Large intestine (tissue), 3 donors: ENCODE data around the gene C11orf68. TPM values are rescaled to one million over a fixed set of nuclear protein-coding genes. Genes with fewer than 3 reads are reported as not detected.

ENCODE experiments used
- DNase-seq, 2 donors: peaks; one replicate each; pipeline versions ENCODE4 v3.0.0 to v3.0.0-alpha.2; 2013
- H3K27ac ChIP-seq: one replicate; pipeline ENCODE4 v1.5.1; 2013; ENCODE audit warnings: low read length
- H3K27me3 ChIP-seq: 2 replicates; pipeline ENCODE4 v1.6.1; 2013; ENCODE audit warnings: low read length; ENCODE audit not compliant: control insufficient read depth, insufficient read depth
- H3K36me3 ChIP-seq: 2 replicates; pipeline ENCODE4 v1.6.1; 2013; ENCODE audit warnings: low read length; ENCODE audit not compliant: control insufficient read depth, insufficient read depth
- H3K4me1 ChIP-seq: one replicate; pipeline ENCODE4 v1.6.1; 2013; ENCODE audit warnings: low read length; ENCODE audit not compliant: control insufficient read depth, insufficient read depth
- H3K4me3 ChIP-seq: one replicate; pipeline ENCODE4 v1.5.1; 2013; ENCODE audit warnings: low read length
- H3K9me3 ChIP-seq: one replicate; pipeline ENCODE4 v1.6.1; 2013; ENCODE audit warnings: mild to moderate bottlenecking, low read depth, low read length, moderate library complexity; ENCODE audit not compliant: control insufficient read depth
- WGBS: methylation state at CpG from one replicate; pipeline ENCODE4 v1.1.5; 2013; ENCODE audit warnings: low lambda C conversion rate; ENCODE audit not compliant: insufficient coverage; 5-methylcytosine and 5-hydroxymethylcytosine counted together
- polyA plus RNA-seq: library from polyadenylated mRNA; unstranded; fragments of 120-200 nt; gene quantifications from one replicate; pipeline ENCODE4 v1.2.1, GENCODE V29; 2013

Gene C11orf68
- polyA plus RNA-seq, 1 donor, result 30.3 TPM

GRCh38 chr11:65872586-65873317 is 46.1 kb downstream of the C11orf68 start, which contains the start of gene EFEMP2:
TSS of gene EFEMP2 (minus strand) at chr11:65872800. CDS start at chr11:65872354, 446 bp downstream.
- H3K27ac ChIP-seq, result peak within 1 kb of the TSS; percentile 59
- H3K4me3 ChIP-seq, result peak within 1 kb of the TSS; percentile 54
- no peaks in the 10 kb centered on the region for H3K9me3 ChIP-seq
- peaks cover 13% of the 10 kb centered on the region for H3K4me1 ChIP-seq
- peak in 1 of 2 donors; percentile 45 for DNase-seq
- H3K36me3 ChIP-seq, result peaks cover 9% of the 10 kb centered on the region
- no CpG with 5 or more reads among the region's 69 CpGs for WGBS
- H3K27me3 ChIP-seq, result peaks cover 10% of the 10 kb centered on the region

- Histone ChIP-seq H3K27me3 (peaks cover 10% of the 10 kb centered on the region), H3K9me3 (no peaks in the 10 kb centered on the region), H3K4me1 (peaks cover 13% of the 10 kb centered on the region), H3K36me3 (peaks cover 15% of the 10 kb centered on the region), H3K27ac (peak overlapping the region; percentile 56), H3K4me3 (peak overlapping the region; percentile 41)
- no CpG with 5 or more reads among the region's 26 CpGs for WGBS
- no peak for DNase-seq
Measured at GRCh38 chr11:65871811-65872548, 46.9 kb downstream of the C11orf68 start.

- Histone ChIP-seq H3K4me1 (peaks cover 13% of the 10 kb centered on the region), H3K36me3 (peaks cover 24% of the 10 kb centered on the region), H3K27me3 (peaks cover 10% of the 10 kb centered on the region), H3K4me3 (peak overlapping the region; percentile 41), H3K27ac (no peak overlapping the region), H3K9me3 (no peaks in the 10 kb centered on the region)
- WGBS, result no CpG with 5 or more reads among the region's 24 CpGs
- DNase-seq, result no peak
Measured at GRCh38 chr11:65870706-65871681, 47.9 kb downstream of the C11orf68 start.

- no peak for DNase-seq
- WGBS, result no CpG with 5 or more reads among the region's 11 CpGs
Measured at GRCh38 chr11:65870307-65870658, 48.6 kb downstream of the C11orf68 start.

GRCh38 chr11:65869643-65870306 is 49.1 kb downstream of the C11orf68 start:
- H3K4me1 ChIP-seq, result peaks cover 13% of the 10 kb centered on the region
- peaks cover 10% of the 10 kb centered on the region for H3K27me3 ChIP-seq
- 91% methylated on average over 5 of the region's 24 CpGs for WGBS
- H3K36me3 ChIP-seq, result peaks cover 36% of the 10 kb centered on the region
- no peak for DNase-seq
- no peak overlapping the region for H3K27ac ChIP-seq
- H3K4me3 ChIP-seq, result no peak overlapping the region
- no peaks in the 10 kb centered on the region for H3K9me3 ChIP-seq

More at GRCh38 chr11:65870307-65870658, 48.6 kb downstream of the C11orf68 start:
- Histone ChIP-seq H3K36me3 (peaks cover 31% of the 10 kb centered on the region), H3K27ac (no peak overlapping the region), H3K27me3 (peaks cover 10% of the 10 kb centered on the region), H3K4me3 (no peak overlapping the region), H3K9me3 (no peaks in the 10 kb centered on the region), H3K4me1 (peaks cover 13% of the 10 kb centered on the region)

GRCh38 chr11:65868907-65869306 is 50.0 kb downstream of the C11orf68 start:
- no peak for DNase-seq
- peaks cover 45% of the 10 kb centered on the region for H3K36me3 ChIP-seq
- no peak overlapping the region for H3K27ac ChIP-seq
- peaks cover 13% of the 10 kb centered on the region for H3K4me1 ChIP-seq
- WGBS, result no CpG with 5 or more reads among the region's 3 CpGs
- H3K4me3 ChIP-seq, result no peak overlapping the region
- H3K27me3 ChIP-seq, result peaks cover 10% of the 10 kb centered on the region
- no peaks in the 10 kb centered on the region for H3K9me3 ChIP-seq

- no peak overlapping the region for H3K27ac ChIP-seq
- no peaks in the 10 kb centered on the region for H3K9me3 ChIP-seq
- H3K4me3 ChIP-seq, result no peak overlapping the region
- H3K36me3 ChIP-seq, result peaks cover 52% of the 10 kb centered on the region
- WGBS, result no CpG with 5 or more reads among the region's 19 CpGs
- DNase-seq, result no peak
- peaks cover 7% of the 10 kb centered on the region for H3K27me3 ChIP-seq
- peaks cover 12% of the 10 kb centered on the region for H3K4me1 ChIP-seq
Measured at GRCh38 chr11:65868076-65868667, 50.7 kb downstream of the C11orf68 start.

- Histone ChIP-seq H3K4me3 (no peak overlapping the region), H3K4me1 (peaks cover 8% of the 10 kb centered on the region), H3K27ac (no peak overlapping the region), H3K9me3 (no peaks in the 10 kb centered on the region), H3K27me3 (peaks cover 4% of the 10 kb centered on the region), H3K36me3 (peaks cover 59% of the 10 kb centered on the region)
- no peak for DNase-seq
- WGBS, result no CpG with 5 or more reads among the region's 29 CpGs
Measured at GRCh38 chr11:65867284-65868071, 51.4 kb downstream of the C11orf68 start.
